ENCODE data around the gene RDH8.

The RDH8 gene

GRCh38 chr19:10043286-10043927, 30.1 kb downstream of the RDH8 start:
- no peak for DNase-seq

- no peak for DNase-seq
These were observed 31.1 kb downstream of the RDH8 start for GRCh38 chr19:10044390-10044789.

DNA sequence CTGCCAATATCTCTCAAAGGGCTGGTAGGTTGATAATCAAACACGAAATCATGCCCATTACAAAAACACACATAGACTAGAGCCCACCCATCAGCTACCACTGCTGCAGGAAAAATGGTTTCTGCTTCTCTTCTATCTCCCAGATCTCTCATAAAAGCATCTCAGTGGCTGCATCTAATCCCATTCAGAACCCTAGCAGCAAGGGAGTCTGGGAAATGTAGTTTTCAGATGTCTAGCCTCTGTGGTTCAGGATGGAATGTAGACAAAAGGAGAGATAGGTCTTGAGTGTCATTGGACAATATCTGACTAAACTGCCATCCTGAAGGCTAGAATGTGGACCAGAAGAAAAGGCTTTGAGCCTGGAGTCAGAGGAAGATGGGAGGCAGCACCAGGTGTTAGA, 32.1 kb downstream of the RDH8 start:
- no peak for DNase-seq

DNA sequence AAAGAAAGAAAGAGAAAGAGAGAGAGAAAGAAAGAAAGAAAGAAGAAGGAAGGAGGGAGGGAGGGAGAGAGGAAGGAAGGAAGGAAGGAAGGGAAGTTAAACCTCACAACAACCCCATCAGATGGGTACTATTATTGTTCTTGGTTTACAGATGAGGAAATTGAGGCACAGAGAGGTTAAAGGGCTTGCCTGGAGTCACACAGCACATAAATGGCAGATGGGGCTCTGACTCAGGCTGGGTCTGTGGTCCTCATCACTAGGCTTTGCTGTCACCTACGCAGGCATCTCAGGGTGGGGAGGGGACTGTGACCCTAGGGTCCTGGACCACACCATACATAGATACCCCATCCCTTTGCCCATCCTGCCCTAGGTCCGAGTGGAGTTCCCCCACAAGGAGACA, 36.3 kb downstream of the RDH8 start:
- DNase-seq = no peak

- no peak for DNase-seq
These were observed 39.5 kb downstream of the RDH8 start for GRCh38 chr19:10052602-10053360.

DNA sequence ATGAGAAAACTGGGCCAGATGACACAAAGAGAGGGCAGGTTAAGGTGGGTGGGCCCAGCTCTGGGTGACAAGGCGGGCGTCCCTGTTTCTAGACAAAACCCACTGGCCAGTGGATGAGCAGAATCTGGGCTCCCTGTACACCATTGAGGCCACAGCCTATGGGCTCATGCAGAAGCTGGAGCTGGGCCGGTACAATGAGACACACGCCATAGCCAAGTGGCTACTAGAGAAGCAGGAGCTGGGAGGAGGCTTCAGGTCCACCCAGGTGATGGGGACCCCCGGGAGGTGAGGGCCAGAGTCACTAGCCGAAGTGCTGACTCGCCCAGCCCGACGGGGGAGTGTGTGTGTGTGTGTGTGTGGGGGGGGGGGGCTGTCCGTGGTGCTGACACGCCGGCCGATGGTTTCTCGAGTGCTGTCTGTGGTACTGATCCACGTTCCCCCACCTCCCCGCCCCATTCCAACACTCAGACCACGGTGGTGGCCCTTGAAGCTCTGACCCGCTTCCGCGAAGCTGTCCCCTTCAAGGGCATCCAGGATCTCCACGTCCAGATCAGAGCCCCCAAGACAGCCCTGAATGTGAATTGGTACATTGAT, 48.5 kb downstream of the RDH8 start:
- no peak for DNase-seq

DNA sequence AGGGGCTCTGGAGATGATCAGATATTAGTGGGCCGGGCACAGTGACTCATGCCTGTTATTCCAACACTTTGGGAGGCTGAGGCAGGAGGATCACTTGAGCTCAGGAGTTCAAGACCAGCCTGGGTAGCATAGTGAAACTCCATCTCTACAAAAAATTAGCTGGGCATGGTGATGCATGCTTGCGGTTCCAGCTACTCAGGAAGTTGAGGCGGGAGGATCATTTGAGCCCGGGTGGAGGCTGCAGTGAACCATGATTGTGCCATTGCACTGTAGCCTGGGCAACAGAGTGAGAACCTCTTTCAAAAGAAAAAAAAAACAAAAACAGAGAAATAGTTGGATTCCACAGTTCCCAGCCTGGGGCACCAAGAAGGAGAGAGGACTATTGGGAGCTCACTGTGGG, 54.9 kb downstream of the RDH8 start:
- DNase-seq = no peak

- no peak for DNase-seq
These were observed 55.8 kb downstream of the RDH8 start for GRCh38 chr19:10069046-10069445.

- no peak for DNase-seq
These were observed 57.6 kb downstream of the RDH8 start for GRCh38 chr19:10070730-10071446.
